DND-41 (cell line): ENCODE results near the gene RHBDF2.
A peak's percentile ranks its signal among the peaks of the same experiment; 100 is the strongest.

Experiments used
- ATAC-seq: fragments of 200-7000 bp; cut with Tn5 transposase; 3 replicates; pipeline ENCODE4 v1.9.1; 2021; ENCODE audit warnings: low read depth; ENCODE audit not compliant: insufficient read depth
- DNase-seq: peaks from one replicate; pipeline ENCODE4 v3.0.0-alpha.2; 2020
- H2AFZ ChIP-seq: 2 replicates; pipeline ENCODE4 v1.6.0; 2012; ENCODE audit warnings: low read depth, low read length
- H3K27ac ChIP-seq: 2 replicates; pipeline ENCODE4 v1.5.1; 2012; ENCODE audit warnings: low read length, inconsistent platforms
- H3K27me3 ChIP-seq: fragments of 200-600 bp; sonication (generic); 2 replicates; pipeline ENCODE4 v1.6.0; 2012; ENCODE audit warnings: low read length, mild to moderate bottlenecking, inconsistent platforms; ENCODE audit not compliant: insufficient read depth, poor library complexity
- H3K36me3 ChIP-seq: 2 replicates; pipeline ENCODE4 v1.5.1; 2012; ENCODE audit warnings: low read length, inconsistent platforms; ENCODE audit not compliant: insufficient read depth
- H3K4me1 ChIP-seq: 2 replicates; pipeline ENCODE4 v1.5.1; 2012; ENCODE audit warnings: mild to moderate bottlenecking, low read length; ENCODE audit not compliant: insufficient read depth
- H3K4me2 ChIP-seq: 2 replicates; pipeline ENCODE4 v1.6.0; 2012; ENCODE audit warnings: mild to moderate bottlenecking, moderate library complexity, low read length, inconsistent platforms; ENCODE audit not compliant: insufficient read depth
- H3K4me3 ChIP-seq, 2 experiments: fragments of 200-600 bp in 1 of 2; shearing (Covaris generic) in 1 of 2; 2 replicates each; pipeline ENCODE4 v1.5.1; 2012 to 2016; ENCODE audit warnings: inconsistent platforms in 2 of 2, low read length in 2 of 2, mild to moderate bottlenecking in 2 of 2, low read depth in 1 of 2, moderate library complexity in 1 of 2
- H3K79me2 ChIP-seq: 2 replicates; pipeline ENCODE4 v1.6.0; 2012; ENCODE audit warnings: low read length, inconsistent platforms; ENCODE audit not compliant: insufficient read depth
- H3K9ac ChIP-seq: 2 replicates; pipeline ENCODE4 v1.6.0; 2012; ENCODE audit warnings: low read depth, mild to moderate bottlenecking, inconsistent platforms, low read length, moderate library complexity
- H3K9me3 ChIP-seq: 2 replicates; pipeline ENCODE4 v1.5.1; 2012; ENCODE audit warnings: low read length, moderate library complexity, mild to moderate bottlenecking, inconsistent platforms; ENCODE audit not compliant: insufficient read depth, severe bottlenecking
- H4K20me1 ChIP-seq: 2 replicates; pipeline ENCODE4 v1.6.0; 2012; ENCODE audit warnings: low read length; ENCODE audit not compliant: insufficient read depth
- EZH2 ChIP-seq: IDR thresholded peaks from 3 replicates; pipeline ENCODE4 v1.6.1; 2012; ENCODE audit warnings: borderline replicate concordance, low read depth, mild to moderate bottlenecking, moderate library complexity, low read length, inconsistent platforms; ENCODE audit not compliant: severe bottlenecking
- TF ChIP-seq, protein P1 (sequence below): IDR thresholded peaks from 2 replicates; pipeline ENCODE4 v1.5.1; 2012; ENCODE audit warnings: borderline replicate concordance, low read length, moderate library complexity, mild to moderate bottlenecking; ENCODE audit not compliant: poor library complexity, severe bottlenecking; ENCODE audit errors: extremely low read depth

RHBDF2 gene

DNA sequence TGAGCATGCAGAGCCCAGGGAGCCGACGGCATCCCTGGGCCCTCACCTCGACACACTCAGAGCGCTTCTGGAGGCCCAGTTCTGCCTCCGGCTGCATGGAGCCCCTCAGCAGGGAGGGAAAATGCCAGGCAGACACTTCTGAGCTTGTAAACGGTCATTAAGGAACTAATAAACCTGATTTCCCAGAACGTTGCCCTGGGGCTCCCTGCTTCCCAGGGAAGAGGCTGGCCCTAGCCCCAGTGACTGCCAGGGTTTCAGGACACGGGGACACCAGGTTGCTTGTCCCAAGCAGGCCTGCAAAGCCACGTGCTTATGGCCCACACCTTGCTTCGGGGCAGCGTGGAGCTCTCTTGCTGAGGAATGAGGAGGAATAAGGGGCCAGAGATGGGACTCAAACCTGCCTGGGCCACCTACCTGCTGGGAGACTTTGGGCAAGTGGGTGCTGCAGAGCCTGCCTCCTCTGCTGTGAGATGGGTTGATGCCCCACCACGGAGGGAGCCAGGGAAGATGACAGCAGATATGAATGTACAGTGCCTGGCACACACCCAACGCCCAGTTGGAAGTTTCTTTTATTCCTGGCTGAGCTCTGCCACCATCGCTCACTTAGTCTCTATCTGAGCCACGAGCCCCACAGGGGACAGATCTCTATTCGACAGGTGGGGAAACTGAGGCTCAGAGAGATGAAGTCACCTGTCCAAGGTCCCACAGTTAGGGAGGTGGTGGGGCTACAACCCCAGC, 5.4 kb downstream of the RHBDF2 start:
- Histone ChIP-seq H3K27me3 (peaks cover 11% of the 10 kb centered on the region), H3K4me3 (no peak overlapping the region), H3K9me3 (no peaks in the 10 kb centered on the region), H4K20me1 (peaks cover 15% of the 10 kb centered on the region; the same call in 1 of the 2 replicates), H3K4me2 (no peak overlapping the region), H3K27ac (no peak overlapping the region), H2AFZ (no peak overlapping the region), H3K9ac (no peak overlapping the region), H3K79me2 (no peaks in the 10 kb centered on the region), H3K36me3 (no peaks in the 10 kb centered on the region), H3K4me1 (peaks cover 5% of the 10 kb centered on the region)
- DNase-seq (no peak), ATAC-seq (no peak)
- TF ChIP-seq EZH2, result no peak
- TF ChIP-seq, protein P1, sequence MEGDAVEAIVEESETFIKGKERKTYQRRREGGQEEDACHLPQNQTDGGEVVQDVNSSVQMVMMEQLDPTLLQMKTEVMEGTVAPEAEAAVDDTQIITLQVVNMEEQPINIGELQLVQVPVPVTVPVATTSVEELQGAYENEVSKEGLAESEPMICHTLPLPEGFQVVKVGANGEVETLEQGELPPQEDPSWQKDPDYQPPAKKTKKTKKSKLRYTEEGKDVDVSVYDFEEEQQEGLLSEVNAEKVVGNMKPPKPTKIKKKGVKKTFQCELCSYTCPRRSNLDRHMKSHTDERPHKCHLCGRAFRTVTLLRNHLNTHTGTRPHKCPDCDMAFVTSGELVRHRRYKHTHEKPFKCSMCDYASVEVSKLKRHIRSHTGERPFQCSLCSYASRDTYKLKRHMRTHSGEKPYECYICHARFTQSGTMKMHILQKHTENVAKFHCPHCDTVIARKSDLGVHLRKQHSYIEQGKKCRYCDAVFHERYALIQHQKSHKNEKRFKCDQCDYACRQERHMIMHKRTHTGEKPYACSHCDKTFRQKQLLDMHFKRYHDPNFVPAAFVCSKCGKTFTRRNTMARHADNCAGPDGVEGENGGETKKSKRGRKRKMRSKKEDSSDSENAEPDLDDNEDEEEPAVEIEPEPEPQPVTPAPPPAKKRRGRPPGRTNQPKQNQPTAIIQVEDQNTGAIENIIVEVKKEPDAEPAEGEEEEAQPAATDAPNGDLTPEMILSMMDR, result no peak

DNA sequence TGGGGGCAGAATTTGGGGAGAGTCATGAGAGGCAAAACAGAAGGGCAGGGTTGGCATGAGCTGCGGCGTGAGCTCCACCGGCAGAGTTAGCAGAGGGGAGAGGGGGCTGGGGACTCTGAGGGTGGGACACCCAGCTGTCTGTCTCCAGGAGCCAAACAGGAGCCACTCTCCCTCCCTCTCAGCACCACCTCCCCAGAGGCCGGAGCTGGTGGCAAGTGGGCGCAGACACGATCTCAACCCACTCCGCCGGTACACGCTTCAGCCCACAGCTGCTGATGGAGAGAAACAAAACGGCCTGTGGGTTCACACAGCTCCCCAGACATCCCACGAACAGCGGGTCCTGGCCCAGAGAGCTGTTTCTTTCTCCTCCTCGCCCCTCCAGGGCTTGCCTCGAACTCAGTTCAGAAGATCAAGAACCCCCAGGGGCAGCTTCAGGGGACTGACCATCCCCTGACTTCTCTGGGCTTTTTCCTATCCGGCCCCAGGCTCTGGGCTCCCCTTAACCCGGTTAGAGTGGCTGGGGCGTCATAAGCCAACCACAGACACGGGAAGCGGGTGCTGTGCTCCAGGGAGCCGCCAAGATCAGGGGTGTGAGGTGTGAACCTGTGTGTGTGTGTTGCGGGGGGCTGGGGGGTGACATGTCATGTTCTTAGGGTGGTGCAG, 7.6 kb downstream of the RHBDF2 start:
- H3K79me2 ChIP-seq, result no peaks in the 10 kb centered on the region

DNA sequence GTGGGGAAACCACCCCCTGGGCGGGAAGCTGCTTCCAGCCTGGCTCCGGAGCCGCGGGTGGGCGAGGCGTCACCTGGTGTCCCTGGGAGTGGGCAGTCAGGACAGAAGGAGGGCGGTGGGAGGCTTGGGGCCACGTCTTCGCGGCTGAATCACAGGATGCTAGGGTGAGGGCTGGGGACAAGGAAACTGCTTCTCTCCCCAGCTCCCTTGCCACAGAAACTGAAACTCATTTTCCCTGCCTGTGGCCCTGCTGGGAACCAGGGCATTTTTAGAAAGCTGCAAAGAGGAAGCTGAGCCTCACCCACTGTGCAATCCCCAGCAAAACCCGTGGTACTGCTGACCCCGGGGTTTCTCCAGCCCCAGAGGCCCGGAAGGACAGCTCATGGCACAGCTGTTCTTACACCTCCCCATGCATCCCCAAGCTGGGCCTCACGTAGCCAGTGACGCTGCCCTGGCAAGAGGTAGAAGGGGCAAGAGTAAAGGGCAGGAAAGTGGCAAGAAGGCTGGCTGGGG, 8.2 kb downstream of the RHBDF2 start:
- Histone ChIP-seq H3K4me1 (peaks cover 5% of the 10 kb centered on the region), H3K9ac (no peak overlapping the region), H3K79me2 (no peaks in the 10 kb centered on the region), H4K20me1 (peaks cover 5% of the 10 kb centered on the region; the same call in 1 of the 2 replicates), H2AFZ (no peak overlapping the region), H3K9me3 (no peaks in the 10 kb centered on the region), H3K27me3 (peaks cover 4% of the 10 kb centered on the region), H3K27ac (no peak overlapping the region), H3K36me3 (no peaks in the 10 kb centered on the region), H3K4me3 (no peak overlapping the region), H3K4me2 (no peak overlapping the region)
- DNase-seq (peak; percentile 44), ATAC-seq (peak; percentile 74)
- no peak for TF ChIP-seq EZH2
- TF ChIP-seq, protein P1, result no peak

More for the DNA sequence above, 7.6 kb downstream of the RHBDF2 start:
- peak; percentile 18; the same call in 1 of the 3 replicates for ATAC-seq
- DNase-seq, result peak; percentile 26
- Histone ChIP-seq H3K4me2 (no peak overlapping the region), H3K4me3 (no peak overlapping the region), H3K27ac (no peak overlapping the region), H4K20me1 (peaks cover 5% of the 10 kb centered on the region; the same call in 1 of the 2 replicates), H2AFZ (no peak overlapping the region), H3K9ac (no peak overlapping the region), H3K4me1 (peaks cover 5% of the 10 kb centered on the region), H3K27me3 (peaks cover 4% of the 10 kb centered on the region), H3K36me3 (no peaks in the 10 kb centered on the region), H3K9me3 (no peaks in the 10 kb centered on the region)
- TF ChIP-seq, protein P1, result no peak
- TF ChIP-seq EZH2, result no peak
